ENCODE results near the gene FAM200C.

FAM200C gene

GRCh38 chr5:160377651-160378050 lies 22.2 kb downstream of the FAM200C start:
- Histone ChIP-seq H3K27me3 (ENCODE audit: insufficient read depth, low read depth) (no peaks in the 10 kb centered on the region), H3K79me2 (ENCODE audit: insufficient read depth, low read depth) (no peaks in the 10 kb centered on the region), H2AFZ (ENCODE audit: low read depth) (no peak overlapping the region)

GRCh38 chr5:160376416-160376815 lies 23.4 kb downstream of the FAM200C start:
- no peaks in the 10 kb centered on the region for H3K36me3 ChIP-seq (ENCODE audit: insufficient read depth)
- no peak for TF ChIP-seq CTCF (conservative IDR thresholded peaks at IDR 0.05; ENCODE audit: low read depth, low read length)
- H3K27me3 ChIP-seq (ENCODE audit: insufficient read depth, low read depth): no peaks in the 10 kb centered on the region
- no peaks in the 10 kb centered on the region for H4K20me1 ChIP-seq (ENCODE audit: insufficient read depth)
- no peak overlapping the region for H3K9ac ChIP-seq
- no peak overlapping the region for H3K4me2 ChIP-seq
- H3K27ac ChIP-seq: no peak overlapping the region
- no peak overlapping the region for H3K4me3 ChIP-seq (IDR thresholded peaks at IDR 0.05; ENCODE audit: insufficient read depth, low read depth, low read length)
- no peak overlapping the region for H2AFZ ChIP-seq (ENCODE audit: low read depth)
- H3K79me2 ChIP-seq (ENCODE audit: insufficient read depth, low read depth): no peaks in the 10 kb centered on the region
- H3K4me1 ChIP-seq (ENCODE audit: low read depth, poor library complexity, severe bottlenecking): no peaks in the 10 kb centered on the region

More at GRCh38 chr5:160377651-160378050, 22.2 kb downstream of the FAM200C start:
- Histone ChIP-seq H3K9ac (no peak overlapping the region), H3K36me3 (ENCODE audit: insufficient read depth) (no peaks in the 10 kb centered on the region), H3K4me1 (ENCODE audit: low read depth, poor library complexity, severe bottlenecking) (no peaks in the 10 kb centered on the region), H4K20me1 (ENCODE audit: insufficient read depth) (no peaks in the 10 kb centered on the region), H3K4me2 (no peak overlapping the region), H3K4me3 (IDR thresholded peaks at IDR 0.05; ENCODE audit: insufficient read depth, low read depth, low read length) (no peak overlapping the region), H3K27ac (no peak overlapping the region)
- TF ChIP-seq CTCF (conservative IDR thresholded peaks at IDR 0.05; ENCODE audit: low read depth, low read length): no peak

GRCh38 chr5:160375701-160376100 lies 24.2 kb downstream of the FAM200C start:
- Histone ChIP-seq H3K36me3 (ENCODE audit: insufficient read depth) (no peaks in the 10 kb centered on the region), H3K4me1 (ENCODE audit: low read depth, poor library complexity, severe bottlenecking) (no peaks in the 10 kb centered on the region), H3K9ac (no peak overlapping the region), H4K20me1 (ENCODE audit: insufficient read depth) (no peaks in the 10 kb centered on the region), H3K79me2 (ENCODE audit: insufficient read depth, low read depth) (no peaks in the 10 kb centered on the region), H3K27me3 (ENCODE audit: insufficient read depth, low read depth) (no peaks in the 10 kb centered on the region), H2AFZ (ENCODE audit: low read depth) (no peak overlapping the region), H3K4me3 (IDR thresholded peaks at IDR 0.05; ENCODE audit: insufficient read depth, low read depth, low read length) (no peak overlapping the region), H3K4me2 (no peak overlapping the region), H3K27ac (no peak overlapping the region)
- TF ChIP-seq CTCF (conservative IDR thresholded peaks at IDR 0.05; ENCODE audit: low read depth, low read length): no peak

DNA sequence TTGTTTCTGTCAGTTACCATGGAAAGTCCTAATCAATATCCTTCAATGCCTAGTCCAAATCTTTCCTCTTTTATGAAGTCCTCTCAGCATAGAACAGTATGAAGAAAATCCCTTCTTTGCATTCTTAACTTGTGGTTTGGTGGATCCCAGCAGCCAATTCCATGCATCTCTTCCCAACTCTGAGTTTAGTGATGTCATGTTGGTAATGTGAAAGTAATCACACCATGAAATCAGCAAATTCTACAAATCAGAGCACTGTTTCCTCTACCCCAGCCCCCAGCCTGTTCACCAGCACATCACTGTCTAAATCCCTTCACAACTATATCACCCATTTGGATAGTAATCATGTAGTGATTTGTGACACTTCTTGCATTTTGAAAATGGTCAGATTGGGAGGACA lies 24.7 kb downstream of the FAM200C start:
- Histone ChIP-seq H3K27ac (no peak overlapping the region), H3K4me1 (ENCODE audit: low read depth, poor library complexity, severe bottlenecking) (no peaks in the 10 kb centered on the region), H3K79me2 (ENCODE audit: insufficient read depth, low read depth) (no peaks in the 10 kb centered on the region), H3K9ac (no peak overlapping the region), H3K4me3 (IDR thresholded peaks at IDR 0.05; ENCODE audit: insufficient read depth, low read depth, low read length) (no peak overlapping the region), H4K20me1 (ENCODE audit: insufficient read depth) (no peaks in the 10 kb centered on the region), H2AFZ (ENCODE audit: low read depth) (no peak overlapping the region), H3K27me3 (ENCODE audit: insufficient read depth, low read depth) (no peaks in the 10 kb centered on the region), H3K36me3 (ENCODE audit: insufficient read depth) (no peaks in the 10 kb centered on the region), H3K4me2 (no peak overlapping the region)
- no peak for TF ChIP-seq CTCF (conservative IDR thresholded peaks at IDR 0.05; ENCODE audit: low read depth, low read length)
